GM19025 (cell line): ENCODE measurements around the gene POC1A.

Source experiments
- ATAC-seq: cut with Tn5 transposase; IDR thresholded peaks from one replicate; pipeline ENCODE4 v1.9.1; 2021; ENCODE audit warnings: mild to moderate bottlenecking, low read depth, moderate library complexity; ENCODE audit not compliant: unreplicated experiment

Gene POC1A

GRCh38 chr3:52132930-52133329 is 21.3 kb downstream of the POC1A start:
- no peak for ATAC-seq

DNA sequence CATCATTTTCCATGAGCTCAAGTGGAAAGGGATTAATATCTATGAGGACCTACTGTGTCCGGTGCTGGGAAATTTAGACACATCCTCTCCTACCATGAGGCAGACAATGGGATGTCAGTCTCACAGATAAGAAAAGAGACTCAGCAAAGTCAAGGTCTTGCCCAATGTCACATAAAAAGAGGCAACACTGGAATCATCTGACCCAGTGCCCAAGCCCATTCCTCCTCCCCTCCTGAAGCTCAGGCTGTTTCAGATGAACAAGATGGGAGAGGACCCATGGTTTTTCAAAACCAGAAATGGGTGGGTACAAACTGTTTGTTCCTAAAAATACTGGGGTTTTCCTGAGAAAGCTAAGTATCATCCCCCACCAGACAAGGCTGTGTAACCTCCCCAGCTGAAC is 22.2 kb downstream of the POC1A start:
- no peak for ATAC-seq

GRCh38 chr3:52130966-52131622 is 23.1 kb downstream of the POC1A start:
- no peak for ATAC-seq

GRCh38 chr3:52128118-52128683 is 26.0 kb downstream of the POC1A start:
- ATAC-seq = no peak

DNA sequence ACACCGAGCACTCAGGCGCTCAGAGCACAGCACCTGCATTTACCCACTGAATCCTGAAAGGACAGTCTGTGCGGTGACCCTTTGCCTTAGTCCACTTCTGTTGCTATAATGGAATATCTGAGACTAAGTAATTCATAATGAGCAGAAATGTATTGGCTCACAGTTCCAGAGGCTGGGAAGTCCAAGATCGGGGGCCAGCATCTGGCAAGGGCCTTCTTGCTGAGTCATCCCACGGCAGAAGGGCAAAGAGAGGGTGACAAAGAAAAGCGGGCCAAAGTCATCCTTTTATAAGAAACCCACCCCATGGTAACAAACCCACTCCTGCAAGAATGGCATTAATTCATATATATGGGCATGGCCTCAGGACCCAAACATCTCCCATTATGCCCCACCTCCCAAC is 27.7 kb downstream of the POC1A start:
- no peak for ATAC-seq

DNA sequence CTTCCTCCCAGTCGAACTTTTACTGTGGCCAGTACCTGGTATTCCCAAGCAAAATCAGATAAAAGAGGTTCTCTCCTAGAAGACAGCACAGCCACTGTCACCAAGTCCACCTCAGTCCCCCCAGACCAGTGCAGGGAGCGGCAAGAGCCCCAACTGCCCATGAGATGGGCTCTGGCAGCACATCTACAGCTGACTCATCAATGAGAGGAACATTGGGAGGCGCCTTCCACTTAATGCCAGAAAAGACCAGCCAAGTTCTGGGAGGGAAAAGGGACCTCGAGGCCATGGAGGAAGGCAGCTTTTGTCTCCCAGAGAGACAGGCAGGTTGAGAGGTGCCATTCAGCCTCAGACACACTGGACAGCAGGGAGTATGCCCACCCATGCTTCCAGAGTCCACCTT is 28.2 kb downstream of the POC1A start:
- ATAC-seq = no peak

GRCh38 chr3:52124766-52125165 is 29.5 kb downstream of the POC1A start:
- ATAC-seq = no peak

DNA sequence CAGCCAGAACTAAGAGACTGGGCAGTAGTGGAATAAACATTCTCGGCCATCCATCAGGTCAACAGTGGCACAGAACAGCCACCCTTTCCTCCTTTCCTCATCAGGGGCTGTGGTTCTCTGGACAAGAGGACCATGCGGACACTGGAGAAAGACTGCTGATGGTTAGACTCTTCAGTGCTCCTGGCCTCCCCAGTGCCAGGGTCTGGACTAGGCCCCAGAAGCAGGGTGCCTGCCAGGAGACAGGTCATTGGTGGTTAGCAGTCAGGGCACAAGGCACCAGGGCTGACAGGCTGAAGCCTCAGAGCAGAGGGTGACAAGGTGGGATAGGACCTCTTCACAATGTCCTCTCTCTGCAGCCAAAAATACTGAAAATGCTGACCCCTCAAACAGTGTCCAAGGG is 30.1 kb downstream of the POC1A start:
- no peak for ATAC-seq

DNA sequence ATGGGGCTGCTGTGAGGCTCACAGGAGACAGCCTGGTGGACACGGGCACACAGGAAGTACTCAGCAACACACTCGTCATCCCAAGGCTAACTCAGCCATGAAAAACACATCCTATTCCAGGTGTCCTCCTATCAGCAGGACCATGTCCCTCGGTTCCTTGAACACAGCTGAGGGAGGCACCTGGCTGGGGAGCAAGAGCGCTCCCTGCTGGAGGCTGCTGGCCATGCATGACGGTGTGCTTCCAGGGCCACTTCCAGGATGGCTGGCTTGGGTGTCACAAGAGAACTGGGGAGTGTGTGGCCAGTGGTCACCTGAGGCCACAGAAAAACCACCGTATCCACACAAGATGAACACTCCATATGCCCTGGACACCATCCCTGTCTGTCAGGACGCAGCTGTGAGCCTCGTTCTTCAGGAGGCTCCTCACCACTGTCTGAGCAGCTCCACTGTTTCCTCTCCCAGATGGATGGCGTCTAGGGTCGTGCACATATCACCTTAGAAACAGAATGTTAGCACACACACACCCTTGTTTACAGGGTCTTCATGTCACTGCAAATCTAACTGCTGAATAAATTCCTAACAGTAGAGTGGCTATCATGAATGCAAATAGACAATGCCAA is 31.0 kb downstream of the POC1A start:
- ATAC-seq = no peak

DNA sequence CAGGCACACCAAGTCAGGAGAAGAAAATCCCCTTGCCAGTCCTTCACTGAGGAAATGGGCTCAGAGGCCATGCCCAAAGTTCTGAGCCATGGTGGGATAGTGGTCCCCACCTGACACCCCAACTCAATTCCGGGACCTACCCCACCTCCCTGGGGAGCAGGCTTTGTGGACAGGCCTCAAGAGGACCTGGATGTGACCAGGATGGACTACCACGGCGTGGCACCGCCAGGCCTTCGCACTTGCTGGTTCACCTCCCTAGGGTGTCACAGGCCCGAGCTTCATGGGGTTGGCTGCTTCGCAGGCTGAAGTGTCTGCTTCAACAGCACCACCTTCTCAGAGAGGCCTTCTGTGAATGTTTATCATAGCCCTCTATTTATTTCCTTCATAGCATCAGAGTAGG is 31.7 kb downstream of the POC1A start:
- no peak for ATAC-seq

DNA sequence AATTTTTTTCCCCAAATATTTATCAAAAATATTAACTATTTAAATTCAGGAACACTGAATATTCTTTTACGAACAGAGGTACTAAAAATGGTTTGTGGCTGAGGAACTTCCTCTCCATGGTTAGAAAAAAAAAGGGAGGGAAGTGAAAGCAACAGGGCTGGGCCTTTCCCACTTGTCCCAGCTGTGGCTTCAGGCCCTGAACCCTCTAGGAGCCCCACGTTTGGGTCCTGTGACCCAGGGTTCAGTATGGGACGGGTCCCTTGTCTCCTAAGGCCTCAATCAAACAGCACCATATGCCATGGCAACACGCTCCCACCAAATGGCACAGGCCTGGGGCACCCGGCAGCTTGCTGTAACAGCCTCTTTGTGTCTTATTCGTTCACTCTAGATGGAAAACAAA is 32.4 kb downstream of the POC1A start:
- no peak for ATAC-seq

DNA sequence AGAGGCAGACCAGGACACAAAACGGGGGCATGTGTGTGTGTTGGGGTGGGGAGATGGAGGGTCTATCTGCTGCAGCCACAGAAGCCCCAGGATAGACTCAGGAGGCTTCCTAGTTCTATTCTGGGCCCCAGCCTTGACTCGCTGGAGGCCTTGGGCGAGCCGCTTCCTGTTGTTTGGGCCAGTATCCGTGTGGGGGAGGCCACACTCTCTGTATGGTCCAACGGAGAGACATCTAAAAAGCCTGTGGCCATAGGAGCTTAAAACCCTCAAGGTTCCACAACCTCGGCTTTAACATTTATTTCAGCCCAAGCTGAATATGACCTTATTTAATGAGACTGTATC is 32.8 kb downstream of the POC1A start:
- ATAC-seq = no peak

- ATAC-seq = no peak
Observed at GRCh38 chr3:52120556-52121463, 33.4 kb downstream of the POC1A start.

GRCh38 chr3:52119826-52120225 is 34.4 kb downstream of the POC1A start:
- ATAC-seq = no peak

DNA sequence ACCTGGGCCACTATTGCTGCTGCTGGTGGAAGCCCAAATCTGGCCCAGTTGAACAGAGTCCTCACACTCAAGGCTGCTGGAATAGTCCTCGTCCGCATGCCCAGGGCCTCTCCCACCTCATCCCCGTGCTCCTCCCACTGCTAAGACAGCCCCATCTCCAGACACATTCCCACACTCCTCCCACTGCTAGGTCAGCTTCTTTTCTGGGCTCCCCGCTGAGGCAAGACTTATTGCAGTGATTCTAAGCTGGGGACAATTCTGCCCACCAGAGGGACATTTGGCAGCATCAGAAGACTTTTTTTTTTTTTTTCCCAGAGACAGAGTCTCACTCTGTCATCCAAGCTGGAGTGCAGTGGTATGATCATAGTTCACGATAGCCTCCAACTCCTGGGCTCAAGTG is 35.1 kb downstream of the POC1A start:
- ATAC-seq = no peak

DNA sequence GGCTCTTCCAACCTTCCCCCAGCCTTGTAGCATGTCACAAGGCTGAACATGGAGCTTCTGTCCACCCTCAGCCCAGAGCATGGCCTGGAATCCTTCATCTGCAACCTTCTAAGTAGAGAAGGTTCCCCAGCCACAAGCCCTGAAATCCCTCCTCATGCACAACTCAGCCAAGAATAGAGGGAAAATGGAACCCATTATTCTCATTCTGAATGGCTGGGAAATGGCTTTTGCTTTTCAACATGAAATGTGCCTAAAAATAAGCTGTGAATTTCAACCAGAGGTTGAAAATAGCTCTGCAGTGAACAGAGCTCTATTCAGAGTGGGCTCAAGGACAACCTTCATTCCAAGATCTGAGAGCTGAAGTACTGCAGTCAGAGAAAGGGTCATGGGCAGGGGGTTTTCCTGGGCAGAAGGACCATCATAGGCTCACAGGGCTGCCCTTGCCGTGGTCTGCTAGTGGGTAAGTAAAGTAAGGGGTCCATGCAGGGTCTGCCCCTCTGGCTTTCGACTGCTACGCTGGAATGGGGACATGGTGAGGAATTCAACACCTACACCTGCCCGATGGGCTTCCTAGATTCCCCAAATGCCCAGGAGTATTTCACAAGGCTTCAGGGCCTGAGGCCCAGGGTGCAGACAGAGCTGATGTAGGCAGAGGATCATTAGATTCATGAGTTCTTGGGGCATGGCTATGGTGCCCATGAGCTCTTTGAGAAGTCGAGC is 35.9 kb downstream of the POC1A start:
- no peak for ATAC-seq

DNA sequence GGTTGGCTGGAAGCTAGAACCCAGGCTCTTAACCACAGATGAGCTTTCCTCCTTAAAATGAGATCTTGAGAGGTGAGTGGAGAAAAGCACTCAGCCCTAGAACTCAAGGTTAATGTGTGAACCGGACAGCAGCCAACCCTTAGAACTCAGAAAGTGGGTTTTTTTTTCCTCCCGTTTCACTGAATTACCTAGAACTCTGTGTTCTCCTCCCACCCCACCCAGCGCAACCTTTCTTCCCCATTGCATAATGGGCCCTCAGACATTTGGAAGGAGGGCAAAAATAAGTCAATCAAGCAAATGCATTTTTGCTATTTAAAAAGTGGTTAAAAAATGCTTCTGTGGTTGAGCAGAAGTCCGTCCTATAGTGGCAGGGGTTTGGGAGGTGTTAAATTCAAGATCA is 36.7 kb downstream of the POC1A start:
- no peak for ATAC-seq

DNA sequence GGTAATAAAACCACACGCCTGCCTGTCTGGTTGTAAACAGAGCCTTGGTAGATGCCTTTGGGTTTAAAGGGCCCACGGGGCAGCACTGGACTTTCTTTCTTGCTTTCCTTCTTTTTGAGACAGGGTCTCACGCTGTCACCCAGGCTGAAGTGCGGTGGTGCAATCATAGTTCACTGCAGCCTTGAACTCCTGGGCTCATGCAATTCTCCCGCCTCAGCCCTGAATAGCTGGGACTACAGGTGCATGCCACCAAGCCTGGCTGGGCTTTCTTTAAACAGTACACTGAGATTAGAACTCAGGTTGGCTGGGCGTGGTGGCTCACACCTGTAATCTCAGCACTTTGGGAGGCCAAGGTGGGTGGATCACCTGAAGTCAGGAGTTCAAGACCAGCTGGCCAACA is 42.2 kb downstream of the POC1A start:
- no peak for ATAC-seq

- no peak for ATAC-seq
Observed at GRCh38 chr3:52110502-52110901, 43.7 kb downstream of the POC1A start.

DNA sequence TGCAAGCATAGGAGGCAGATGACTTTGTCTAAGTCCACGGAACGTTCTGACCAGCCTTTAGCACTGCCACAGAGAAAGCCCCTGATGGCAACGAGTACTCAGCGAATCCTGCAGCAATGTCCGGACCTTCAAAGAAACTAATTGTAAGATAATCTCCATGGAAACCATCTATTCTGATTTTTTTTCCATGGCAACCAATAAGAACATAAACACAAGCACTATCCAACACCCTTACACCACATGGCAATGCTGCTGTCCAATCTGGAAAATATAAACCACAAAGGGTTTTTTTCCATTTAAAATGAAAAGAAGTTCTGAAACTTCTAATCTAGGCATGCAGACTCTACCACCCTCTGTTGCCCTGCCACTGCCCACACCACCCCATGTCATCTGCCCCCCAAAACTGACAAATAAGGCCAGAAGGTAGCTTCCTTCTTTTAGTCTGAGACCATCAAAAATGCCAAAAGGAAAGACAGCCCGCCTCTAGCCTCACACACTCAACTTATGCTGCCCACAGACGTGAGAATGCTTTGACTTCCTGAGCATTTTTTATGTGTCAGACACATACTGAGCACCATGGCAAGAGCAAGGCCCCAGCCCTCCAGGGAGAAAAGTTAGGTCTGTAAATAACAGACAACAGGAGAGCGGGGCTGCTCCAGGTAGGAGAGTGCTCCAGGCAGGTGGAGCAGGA is 44.5 kb downstream of the POC1A start:
- no peak for ATAC-seq
